IgD-negative memory B cell (primary cell): ENCODE measurements around the gene ACOT6. TPM values are rescaled to one million over a fixed set of nuclear protein-coding genes. Genes with fewer than 3 reads are reported as not detected.
"Not testable (repeated sequence)": the region's sequence is repeated elsewhere in the genome, so short reads cannot be mapped to it uniquely, and the experiment has no call there.

ENCODE experiments used
- H3K27ac Mint-ChIP-seq, 3 donors: one replicate each; pipeline ENCODE4 v1.8.0; 2020 to 2022; ENCODE audit warnings: mild to moderate bottlenecking in 3 of 3, mixed read lengths in 3 of 3, moderate library complexity in 1 of 3
- H3K27me3 Mint-ChIP-seq: one replicate; pipeline ENCODE4 v1.8.0; 2021; ENCODE audit warnings: mixed read lengths
- H3K36me3 Mint-ChIP-seq: one replicate; pipeline ENCODE4 v1.8.0; 2020; ENCODE audit warnings: mild to moderate bottlenecking, mixed read lengths
- H3K4me1 Mint-ChIP-seq, 3 donors: one replicate each; pipeline ENCODE4 v1.8.0; 2020 to 2022; ENCODE audit warnings: mixed read lengths in 3 of 3, mild to moderate bottlenecking in 1 of 3
- H3K4me3 Mint-ChIP-seq, 4 donors: one replicate each; pipeline ENCODE4 v1.8.0; 2020 to 2022; ENCODE audit warnings: mild to moderate bottlenecking in 4 of 4, mixed read lengths in 4 of 4, moderate library complexity in 3 of 4
- H3K9me3 Mint-ChIP-seq, 3 donors: one replicate each; pipeline ENCODE4 v1.8.0; 2020 to 2021; ENCODE audit warnings: mixed read lengths in 3 of 3, mild to moderate bottlenecking in 1 of 3
- polyA plus RNA-seq: library from polyadenylated mRNA; unstranded; fragments of 300-500 nt; fragmentation: Illumina TruSeq; gene quantifications from one replicate; pipeline ENCODE4 v1.2.3, GENCODE V29; 2021

The ACOT6 gene
- polyA plus RNA-seq, 1 donor from 2014 or later, result not detected

GRCh38 chr14:73620268-73620667 is 8.0 kb downstream of the ACOT6 start:
- Mint-ChIP-seq H3K36me3 (no peaks in the 10 kb centered on the region), H3K27me3 (no peaks in the 10 kb centered on the region), H3K27ac (no peak overlapping the region), H3K4me3 (no peak overlapping the region), H3K9me3 (no peaks in the 10 kb centered on the region), H3K4me1 (no peaks in the 10 kb centered on the region)

GRCh38 chr14:73623504-73624054 is 11.3 kb downstream of the ACOT6 start:
- no peaks in the 10 kb centered on the region for H3K36me3 Mint-ChIP-seq
- H3K9me3 Mint-ChIP-seq, result no peaks in the 10 kb centered on the region
- H3K4me1 Mint-ChIP-seq, result no peaks in the 10 kb centered on the region
- H3K27ac Mint-ChIP-seq, result no peak overlapping the region
- no peaks in the 10 kb centered on the region for H3K27me3 Mint-ChIP-seq
- H3K4me3 Mint-ChIP-seq, result no peak overlapping the region

GRCh38 chr14:73625706-73626105 is 13.4 kb downstream of the ACOT6 start:
- H3K27me3 Mint-ChIP-seq, result no peaks in the 10 kb centered on the region
- H3K27ac Mint-ChIP-seq, result no peak overlapping the region
- H3K4me3 Mint-ChIP-seq, result no peak overlapping the region
- no peaks in the 10 kb centered on the region for H3K4me1 Mint-ChIP-seq
- H3K9me3 Mint-ChIP-seq, result no peaks in the 10 kb centered on the region
- no peaks in the 10 kb centered on the region for H3K36me3 Mint-ChIP-seq

DNA sequence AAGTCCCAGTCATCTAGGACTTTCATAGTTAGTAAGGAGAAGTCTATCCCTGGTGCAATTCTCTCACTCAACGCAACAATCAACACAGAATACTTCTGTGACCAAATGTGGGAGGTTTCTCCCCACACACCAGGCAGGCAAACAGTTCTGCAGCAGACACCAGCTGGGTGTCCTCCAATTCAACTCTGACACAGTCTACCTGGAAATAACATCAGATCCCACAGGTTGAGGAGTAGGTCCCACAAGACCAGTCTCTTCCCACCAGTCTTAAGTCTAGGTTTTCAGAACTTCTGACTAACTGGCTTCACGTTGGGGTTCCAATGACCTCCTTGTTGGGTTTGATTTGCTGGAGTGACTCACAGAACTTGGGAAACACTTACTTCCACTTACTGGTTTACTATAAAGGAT is 14.8 kb downstream of the ACOT6 start:
- Mint-ChIP-seq H3K4me1 (no peaks in the 10 kb centered on the region), H3K27ac (peak overlapping the region in 1 of 3 donors; percentile 75), H3K27me3 (no peaks in the 10 kb centered on the region), H3K36me3 (no peaks in the 10 kb centered on the region), H3K9me3 (no peaks in the 10 kb centered on the region), H3K4me3 (no peak overlapping the region)

- H3K9me3 Mint-ChIP-seq, result no peaks in the 10 kb centered on the region
- no peak overlapping the region for H3K4me3 Mint-ChIP-seq
Measured at GRCh38 chr14:73630009-73630780, 17.9 kb downstream of the ACOT6 start.

GRCh38 chr14:73633116-73634010 is 21.0 kb downstream of the ACOT6 start:
- Mint-ChIP-seq H3K27ac (peak overlapping the region in 1 of 3 donors; percentile 89), H3K9me3 (no peaks in the 10 kb centered on the region), H3K4me1 (peaks cover 4 to 6% (median 4%) of the 10 kb centered on the region in 3 donors), H3K36me3 (peaks cover 3% of the 10 kb centered on the region), H3K4me3 (peak overlapping the region; percentile 67 to 93 (median 86)), H3K27me3 (no peaks in the 10 kb centered on the region)

More at GRCh38 chr14:73630009-73630780, 17.9 kb downstream of the ACOT6 start:
- Mint-ChIP-seq H3K4me1 (peaks cover 4 to 6% (median 4%) of the 10 kb centered on the region in 3 donors), H3K36me3 (no peaks in the 10 kb centered on the region), H3K27me3 (no peaks in the 10 kb centered on the region), H3K27ac (no peak overlapping the region)

DNA sequence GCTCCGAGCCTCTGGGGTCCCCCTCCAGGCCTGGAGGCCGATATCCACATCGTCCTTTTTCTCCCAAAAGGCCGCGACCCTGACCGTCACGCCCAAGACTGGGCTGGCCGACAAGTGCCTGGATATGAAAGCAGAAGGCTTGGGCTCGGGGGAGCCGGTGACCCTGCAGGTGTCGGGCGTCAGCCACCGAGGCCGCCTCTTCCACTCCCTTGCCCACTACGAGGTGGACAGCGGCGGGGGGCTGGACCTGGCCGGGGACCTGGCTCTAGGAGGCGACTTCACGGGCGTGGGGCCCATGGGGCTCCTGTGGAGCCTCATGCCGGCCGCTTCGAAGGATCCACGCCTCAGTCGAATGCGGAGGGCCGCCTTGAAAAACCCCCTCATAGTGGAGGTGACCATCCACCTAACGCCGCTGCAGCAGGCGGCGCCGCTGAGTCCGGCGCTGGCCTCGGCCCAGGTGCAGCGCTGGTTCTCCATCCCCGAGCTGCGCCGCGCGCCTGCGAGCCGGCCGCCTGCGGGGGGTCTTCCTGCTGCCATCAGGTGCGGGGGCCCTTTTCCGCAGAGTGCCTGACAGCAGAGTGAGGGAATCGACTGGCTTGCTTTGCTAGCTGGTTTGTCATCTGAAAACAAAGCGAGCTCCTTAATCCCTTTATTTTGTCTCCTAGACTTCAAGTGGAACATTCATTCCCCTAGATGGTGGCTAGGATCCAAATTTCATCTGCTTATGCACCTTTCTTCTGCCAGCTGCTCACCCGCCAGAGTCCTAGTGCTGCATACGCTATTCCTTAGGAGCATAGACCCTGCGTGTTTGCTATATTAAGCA is 21.9 kb downstream of the ACOT6 start:
- Mint-ChIP-seq H3K27ac (no peak overlapping the region), H3K9me3 (no peaks in the 10 kb centered on the region), H3K4me1 (peaks cover 4 to 6% (median 4%) of the 10 kb centered on the region in 3 donors), H3K36me3 (peaks cover 3% of the 10 kb centered on the region), H3K4me3 (peak overlapping the region; percentile 67 to 93 (median 86)), H3K27me3 (no peaks in the 10 kb centered on the region)

- H3K4me1 Mint-ChIP-seq, H3K9me3 Mint-ChIP-seq, H3K4me3 Mint-ChIP-seq, H3K27ac Mint-ChIP-seq, H3K36me3 Mint-ChIP-seq, H3K27me3 Mint-ChIP-seq: not testable (repeated sequence)
Measured at GRCh38 chr14:73636355-73636754, 24.0 kb downstream of the ACOT6 start.

DNA sequence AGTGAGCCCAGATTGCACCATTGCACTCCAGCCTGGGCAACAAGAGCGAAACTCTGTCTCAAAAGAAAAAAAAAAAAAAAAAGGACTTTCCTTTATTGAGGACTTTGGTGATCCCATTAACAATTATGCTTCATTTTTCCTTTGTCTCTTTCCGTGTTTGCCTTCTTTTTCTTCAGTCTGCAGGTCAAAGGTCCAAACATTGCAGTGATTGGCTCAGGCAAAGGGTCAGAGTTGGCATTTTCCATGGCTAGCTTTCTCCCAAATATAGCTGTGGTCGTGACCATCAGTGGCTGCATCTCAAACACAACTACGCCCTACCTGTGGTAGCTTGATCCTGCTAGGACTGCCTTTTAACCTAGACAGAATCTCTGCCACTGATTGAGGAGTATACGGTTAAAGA is 25.5 kb downstream of the ACOT6 start:
- Mint-ChIP-seq H3K4me1 (peaks cover 4 to 6% (median 5%) of the 10 kb centered on the region in 3 donors), H3K9me3 (no peaks in the 10 kb centered on the region), H3K36me3 (peaks cover 3% of the 10 kb centered on the region), H3K27me3 (no peaks in the 10 kb centered on the region), H3K27ac (no peak overlapping the region), H3K4me3 (no peak overlapping the region)

DNA sequence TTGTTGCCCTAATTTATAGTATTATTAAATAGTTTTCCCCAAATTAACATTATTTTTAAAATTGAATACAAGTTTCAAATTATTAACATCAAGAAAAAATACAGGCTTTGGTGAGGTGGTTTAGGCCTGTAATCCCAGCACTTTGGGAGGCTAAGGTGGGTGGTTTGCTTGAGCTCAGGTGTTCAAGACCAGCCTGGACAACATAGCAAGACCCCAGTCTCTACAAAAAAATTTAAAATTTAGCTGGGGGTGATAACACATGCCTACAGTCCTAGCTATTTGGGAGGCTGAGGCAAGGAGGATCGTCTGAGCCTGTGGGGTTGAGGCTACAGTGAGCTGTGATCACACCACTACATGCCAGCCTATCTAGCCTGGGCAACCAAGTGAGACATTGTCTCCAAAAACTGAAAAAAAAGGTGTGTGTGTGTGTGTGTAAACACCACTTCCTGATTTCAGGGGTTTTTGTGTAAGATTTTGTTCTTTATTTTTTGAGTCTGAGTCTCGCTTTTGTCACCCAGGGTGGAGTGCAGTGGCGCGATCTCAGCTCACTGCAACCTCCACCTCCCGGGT is 28.6 kb downstream of the ACOT6 start:
- peaks cover 13 to 21% (median 13%) of the 10 kb centered on the region in 3 donors for H3K4me1 Mint-ChIP-seq
- H3K27ac Mint-ChIP-seq, result no peak overlapping the region
- H3K27me3 Mint-ChIP-seq, result no peaks in the 10 kb centered on the region
- H3K36me3 Mint-ChIP-seq, result peaks cover 3% of the 10 kb centered on the region
- peak overlapping the region in 2 of 4 donors; percentile 41 to 60 for H3K4me3 Mint-ChIP-seq
- H3K9me3 Mint-ChIP-seq, result no peaks in the 10 kb centered on the region

GRCh38 chr14:73644531-73645247 is 32.4 kb downstream of the ACOT6 start, which contains the start of gene DNAL1:
DNAL1 (plus strand) TSS chr14:73644986; CDS start chr14:73645040, 54 bp downstream.
- Mint-ChIP-seq H3K27me3 (no peaks in the 10 kb centered on the region), H3K4me3 (peak within 1 kb of the TSS; percentile 83 to 98 (median 97)), H3K4me1 (peaks cover 13 to 23% (median 13%) of the 10 kb centered on the region in 3 donors), H3K36me3 (no peaks in the 10 kb centered on the region), H3K27ac (peak within 1 kb of the TSS; percentile 66 to 97 (median 97)), H3K9me3 (no peaks in the 10 kb centered on the region)

GRCh38 chr14:73645248-73645610 is 32.9 kb downstream of the ACOT6 start:
- H3K4me1 Mint-ChIP-seq, result peaks cover 13 to 23% (median 13%) of the 10 kb centered on the region in 3 donors
- H3K4me3 Mint-ChIP-seq, result peak overlapping the region; percentile 83 to 98 (median 97)
- H3K27me3 Mint-ChIP-seq, result no peaks in the 10 kb centered on the region
- no peaks in the 10 kb centered on the region for H3K36me3 Mint-ChIP-seq
- peak overlapping the region; percentile 66 to 97 (median 97) for H3K27ac Mint-ChIP-seq
- no peaks in the 10 kb centered on the region for H3K9me3 Mint-ChIP-seq

DNA sequence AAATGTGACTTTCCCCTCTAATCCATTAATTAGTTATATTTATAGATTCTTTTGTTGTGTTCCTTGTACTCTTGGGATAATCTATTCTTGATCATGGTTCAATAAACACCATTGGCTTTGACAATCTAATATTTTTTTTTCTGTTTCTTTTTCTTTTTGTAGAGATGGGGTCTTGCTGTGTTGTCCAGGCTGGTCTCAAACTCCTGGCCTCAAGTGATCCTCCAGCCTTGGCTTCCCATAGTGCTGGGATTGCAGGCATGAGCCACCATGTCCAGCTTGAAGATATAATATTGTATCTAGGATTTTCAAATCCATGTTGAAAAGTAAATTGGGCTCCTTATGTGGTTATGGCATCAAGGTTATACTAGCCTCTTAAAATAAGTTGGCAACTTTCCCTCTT is 38.7 kb downstream of the ACOT6 start:
- peaks cover 0 to under 1% (median 0%) of the 10 kb centered on the region in 3 donors for H3K4me1 Mint-ChIP-seq
- H3K9me3 Mint-ChIP-seq, result no peaks in the 10 kb centered on the region
- no peaks in the 10 kb centered on the region for H3K27me3 Mint-ChIP-seq
- H3K27ac Mint-ChIP-seq, result no peak overlapping the region
- H3K4me3 Mint-ChIP-seq, result no peak overlapping the region
- peaks cover 4% of the 10 kb centered on the region for H3K36me3 Mint-ChIP-seq
